ENCODE measurements around the gene PAOX.
"Not testable (repeated sequence)": the region's sequence is repeated elsewhere in the genome, so short reads cannot be mapped to it uniquely, and the experiment has no call there.

The PAOX gene

GRCh38 chr10:133420579-133420978 lies 41.5 kb downstream of the PAOX start:
- no peak for DNase-seq (ENCODE audit: low read depth in 2 of 2)
- no peak for TF ChIP-seq CTCF (IDR thresholded peaks at IDR 0.05; ENCODE audit: low read depth, low read length)
- no peak overlapping the region for H3K4me3 ChIP-seq (replicated peaks in 1 of 2; ENCODE audit: low read depth in 2 of 2, low read length in 2 of 2)

GRCh38 chr10:133421336-133422222 lies 42.5 kb downstream of the PAOX start:
- no peak overlapping the region for H3K4me3 ChIP-seq (replicated peaks in 1 of 2; ENCODE audit: low read depth in 2 of 2, low read length in 2 of 2)
- no peak for TF ChIP-seq CTCF (IDR thresholded peaks at IDR 0.05; ENCODE audit: low read depth, low read length)
- no peak for DNase-seq (ENCODE audit: low read depth in 2 of 2)

DNA sequence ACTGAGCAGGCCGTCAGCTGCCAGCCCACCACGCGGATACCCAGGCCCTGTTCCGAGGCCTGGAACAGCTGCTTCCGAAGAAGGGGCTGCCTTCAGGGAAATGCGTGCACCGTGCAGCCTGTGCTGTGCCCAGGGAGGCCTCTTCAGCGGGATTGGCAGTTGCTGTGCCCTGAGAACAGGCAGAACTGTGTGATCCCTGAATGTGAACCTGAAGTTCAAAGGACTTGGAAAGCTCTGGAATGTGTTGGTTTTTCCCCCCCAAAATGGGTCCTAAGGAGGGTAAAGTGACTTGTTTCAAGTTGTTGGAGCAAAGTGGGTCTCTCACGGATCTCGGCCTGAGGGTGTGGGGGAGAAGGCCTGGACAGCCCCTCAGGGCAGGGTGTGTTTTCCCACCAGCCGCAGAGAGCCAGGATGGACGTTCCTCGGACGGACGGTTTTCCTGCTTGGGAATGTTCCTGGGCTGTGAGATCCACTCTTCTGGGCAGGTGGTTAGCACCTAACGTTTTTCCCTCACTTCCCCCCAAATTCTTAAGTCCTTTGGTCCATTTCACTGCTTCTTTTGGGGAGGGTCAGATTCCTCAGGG lies 43.3 kb downstream of the PAOX start:
- no peak for TF ChIP-seq CTCF (IDR thresholded peaks at IDR 0.05; ENCODE audit: low read depth, low read length)
- no peak for DNase-seq (ENCODE audit: low read depth in 2 of 2)
- no peak overlapping the region for H3K4me3 ChIP-seq (replicated peaks in 1 of 2; ENCODE audit: low read depth in 2 of 2, low read length in 2 of 2)

- no peak for DNase-seq (ENCODE audit: low read depth in 2 of 2)
- no peak for TF ChIP-seq CTCF (IDR thresholded peaks at IDR 0.05; ENCODE audit: low read depth, low read length)
- no peak overlapping the region for H3K4me3 ChIP-seq (replicated peaks in 1 of 2; ENCODE audit: low read depth in 2 of 2, low read length in 2 of 2)
Measured at GRCh38 chr10:133422807-133423771, 44.0 kb downstream of the PAOX start.

DNA sequence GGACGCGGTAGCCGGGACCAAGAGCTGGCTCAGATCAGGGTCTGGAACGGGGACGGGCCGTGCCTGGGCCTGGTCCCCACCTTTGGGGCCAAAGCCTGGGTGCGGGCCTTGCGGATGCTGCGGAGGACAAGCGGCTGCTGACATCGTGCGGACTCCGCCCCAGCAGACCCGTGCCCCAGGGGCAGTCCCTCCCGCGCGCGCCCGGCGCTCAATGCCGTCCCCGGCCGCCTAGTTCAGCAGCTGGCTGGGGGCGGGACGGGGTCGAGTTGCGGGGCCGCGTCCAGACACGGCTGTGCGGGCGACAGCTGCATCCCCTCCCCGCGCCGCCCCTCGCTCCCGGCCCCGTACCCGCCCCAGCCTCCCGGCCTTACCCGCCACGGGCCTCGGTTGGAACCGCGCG lies 45.0 kb downstream of the PAOX start:
- DNase-seq (ENCODE audit: low read depth in 2 of 2); H3K4me3 ChIP-seq (replicated peaks in 1 of 2; ENCODE audit: low read depth in 2 of 2, low read length in 2 of 2): not testable (repeated sequence)

- H3K4me3 ChIP-seq (replicated peaks in 1 of 2; ENCODE audit: low read depth in 2 of 2, low read length in 2 of 2); DNase-seq (ENCODE audit: low read depth in 2 of 2): not testable (repeated sequence)
Measured at GRCh38 chr10:133424601-133425000, 45.5 kb downstream of the PAOX start, which contains the start of gene SPRN. TSS of gene SPRN (minus strand) at chr10:133424625. CDS start at chr10:133423681, 944 bp downstream.

DNA sequence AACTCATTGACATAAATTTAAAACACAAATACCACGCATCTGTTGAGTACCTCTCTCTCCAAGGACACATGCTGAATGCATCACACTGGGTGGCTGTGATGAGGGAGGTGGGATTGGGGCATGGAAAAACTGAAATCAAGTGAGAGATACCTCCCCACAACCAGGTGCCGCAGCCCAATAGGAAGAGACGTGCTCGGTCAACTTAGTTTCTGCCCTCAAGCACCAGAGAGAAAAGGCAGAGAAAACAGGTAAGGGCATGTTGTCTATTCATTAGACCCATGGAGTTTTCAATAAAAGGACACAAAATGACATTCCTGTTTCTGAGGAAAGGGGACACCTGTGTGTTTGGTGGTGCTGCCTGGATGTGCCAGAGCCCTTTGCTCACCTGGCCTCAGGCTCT lies 50.5 kb downstream of the PAOX start:
- not testable (repeated sequence) for H3K4me3 ChIP-seq (replicated peaks in 1 of 2; ENCODE audit: low read depth in 2 of 2, low read length in 2 of 2); DNase-seq (ENCODE audit: low read depth in 2 of 2)

- DNase-seq (ENCODE audit: low read depth in 2 of 2); H3K4me3 ChIP-seq (replicated peaks in 1 of 2; ENCODE audit: low read depth in 2 of 2, low read length in 2 of 2): not testable (repeated sequence)
Measured at GRCh38 chr10:133431888-133432613, 53.0 kb downstream of the PAOX start.

DNA sequence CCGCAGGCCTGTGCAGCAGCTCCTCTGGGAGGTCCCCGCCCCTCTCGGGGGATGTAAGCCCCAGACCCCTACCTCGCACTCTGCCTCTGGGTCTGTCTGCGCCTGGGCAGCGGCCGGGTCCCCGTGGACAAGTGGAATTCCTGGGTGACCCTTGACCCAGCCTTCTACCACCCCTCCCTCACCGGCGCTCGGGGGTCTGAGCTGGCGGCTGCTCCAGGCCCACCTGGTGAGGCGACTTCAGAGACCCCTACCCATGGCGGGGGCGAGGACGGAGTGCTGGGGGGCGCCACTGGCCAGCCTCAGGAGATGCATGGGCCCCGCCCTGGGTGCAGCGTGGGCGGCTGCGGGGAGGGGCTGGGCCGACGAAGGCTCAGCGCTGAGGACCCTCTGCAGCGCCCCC lies 53.7 kb downstream of the PAOX start:
- not testable (repeated sequence) for DNase-seq (ENCODE audit: low read depth in 2 of 2); H3K4me3 ChIP-seq (replicated peaks in 1 of 2; ENCODE audit: low read depth in 2 of 2, low read length in 2 of 2)

All from cardiac fibroblast (primary cell).